Brain microvascular endothelial cell (primary cell): ENCODE results near the gene OR4D1.

Experiments
- DNase-seq: peaks from one replicate; pipeline ENCODE4 v3.0.0-alpha.2; 2020
- H3K27ac ChIP-seq: fragments of 250-450 bp; sonication (Bioruptor Pico); 2 replicates; pipeline ENCODE4 v1.5.1; 2020; ENCODE audit warnings: mild to moderate bottlenecking, moderate library complexity
- H3K27me3 ChIP-seq: fragments of 250-450 bp; sonication (Bioruptor Pico); replicated peaks from 2 replicates; pipeline ENCODE4 v1.5.1; 2020; ENCODE audit warnings: mild to moderate bottlenecking
- H3K36me3 ChIP-seq: fragments of 250-450 bp; sonication (Bioruptor Pico); replicated peaks from 2 replicates; pipeline ENCODE4 v1.5.1; 2020; ENCODE audit warnings: mild to moderate bottlenecking
- H3K4me3 ChIP-seq: 2 replicates; pipeline ENCODE4 v1.5.1; 2011; ENCODE audit warnings: low read depth, mild to moderate bottlenecking, control low read depth, low read length, moderate library complexity
- in situ Hi-C: cut with HindIII; loops from 2 replicates; pipeline ENCODE4 v1.10.0; 2017; ENCODE audit warnings: low sequenced_read_pairs, low pct_ligation_motif_present
- TF ChIP-seq, protein P1 (sequence below): IDR thresholded peaks from 2 replicates; pipeline ENCODE4 v1.5.1; 2011; ENCODE audit warnings: low read depth, mild to moderate bottlenecking, moderate library complexity, low read length, control low read depth, inconsistent platforms; ENCODE audit errors: missing control alignments

OR4D1 gene

DNA sequence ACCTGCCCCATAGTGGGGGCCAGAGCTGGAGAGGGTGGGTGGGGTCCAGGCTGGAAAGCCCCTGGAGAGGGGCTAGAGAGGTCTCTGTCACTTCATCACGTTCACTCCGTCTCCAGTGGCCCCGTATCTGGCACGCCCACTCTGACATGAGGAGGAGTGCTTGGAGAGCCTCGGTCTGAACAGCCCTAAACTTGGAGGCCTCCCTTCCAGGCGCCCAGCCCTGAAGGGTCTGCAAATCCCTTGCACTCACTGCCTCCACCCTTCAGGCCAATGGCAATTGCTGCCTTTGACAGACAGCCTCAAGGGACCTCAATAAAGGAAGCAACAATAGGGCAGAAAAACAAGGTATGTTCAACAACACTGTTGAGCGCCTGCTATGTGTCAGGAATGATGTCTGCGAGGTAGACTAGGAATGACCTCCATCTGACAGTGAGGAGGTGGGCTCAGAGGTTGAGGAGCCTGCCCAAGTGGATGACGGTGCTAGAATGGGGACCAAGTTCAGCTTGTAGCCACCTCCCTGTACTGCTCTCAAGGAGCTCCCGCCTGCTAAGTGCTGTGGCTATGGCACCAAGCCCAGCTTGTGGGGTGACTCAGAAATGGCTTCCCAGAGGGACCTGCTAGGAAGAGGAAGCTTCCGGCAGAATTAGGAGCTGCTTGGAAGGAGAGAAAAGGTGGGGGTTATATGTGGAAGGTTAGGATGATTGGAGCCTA is 41.4 kb downstream of the OR4D1 start:
- peak; percentile 80 for DNase-seq
- in situ Hi-C loops: no loop called here
- H3K27ac ChIP-seq: no peak overlapping the region
- no peak overlapping the region for H3K4me3 ChIP-seq
- TF ChIP-seq, protein P1, sequence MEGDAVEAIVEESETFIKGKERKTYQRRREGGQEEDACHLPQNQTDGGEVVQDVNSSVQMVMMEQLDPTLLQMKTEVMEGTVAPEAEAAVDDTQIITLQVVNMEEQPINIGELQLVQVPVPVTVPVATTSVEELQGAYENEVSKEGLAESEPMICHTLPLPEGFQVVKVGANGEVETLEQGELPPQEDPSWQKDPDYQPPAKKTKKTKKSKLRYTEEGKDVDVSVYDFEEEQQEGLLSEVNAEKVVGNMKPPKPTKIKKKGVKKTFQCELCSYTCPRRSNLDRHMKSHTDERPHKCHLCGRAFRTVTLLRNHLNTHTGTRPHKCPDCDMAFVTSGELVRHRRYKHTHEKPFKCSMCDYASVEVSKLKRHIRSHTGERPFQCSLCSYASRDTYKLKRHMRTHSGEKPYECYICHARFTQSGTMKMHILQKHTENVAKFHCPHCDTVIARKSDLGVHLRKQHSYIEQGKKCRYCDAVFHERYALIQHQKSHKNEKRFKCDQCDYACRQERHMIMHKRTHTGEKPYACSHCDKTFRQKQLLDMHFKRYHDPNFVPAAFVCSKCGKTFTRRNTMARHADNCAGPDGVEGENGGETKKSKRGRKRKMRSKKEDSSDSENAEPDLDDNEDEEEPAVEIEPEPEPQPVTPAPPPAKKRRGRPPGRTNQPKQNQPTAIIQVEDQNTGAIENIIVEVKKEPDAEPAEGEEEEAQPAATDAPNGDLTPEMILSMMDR: no peak
- no peaks in the 10 kb centered on the region for H3K36me3 ChIP-seq
- H3K27me3 ChIP-seq: no peaks in the 10 kb centered on the region

DNA sequence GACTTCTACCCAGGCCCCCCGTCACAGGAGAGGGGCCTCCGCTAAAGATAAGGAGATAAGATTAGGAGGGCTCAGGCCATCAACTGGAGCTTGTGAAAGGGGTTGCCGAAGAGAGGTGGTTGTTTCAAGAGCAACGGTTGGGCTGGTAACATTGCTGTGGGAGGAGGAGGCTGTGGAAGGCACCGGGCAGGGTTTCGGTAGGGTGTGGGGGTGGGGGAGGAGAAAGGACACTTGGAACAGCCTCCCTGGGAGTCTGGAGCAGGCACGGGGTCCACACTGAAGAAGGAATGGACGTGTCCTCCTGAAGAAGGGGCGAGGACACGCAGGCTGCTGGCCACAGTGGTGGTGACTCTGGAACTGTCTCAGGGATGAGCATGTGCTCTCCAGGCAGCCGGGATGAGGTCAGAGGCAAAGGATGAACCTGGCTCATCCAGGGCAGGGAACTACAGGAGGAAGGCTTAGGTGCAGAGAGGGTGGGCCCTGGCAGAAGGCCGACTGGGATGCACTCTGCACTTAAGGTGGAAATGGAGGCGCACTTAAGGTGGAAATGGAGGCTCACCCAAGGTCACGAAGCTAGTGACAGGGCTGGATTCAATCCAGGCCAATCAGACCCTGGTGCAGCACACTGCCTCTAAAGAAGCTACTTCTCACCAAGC is 43.2 kb downstream of the OR4D1 start:
- DNase-seq: no peak
- no peaks in the 10 kb centered on the region for H3K27me3 ChIP-seq
- H3K27ac ChIP-seq: no peak overlapping the region
- H3K4me3 ChIP-seq: no peak overlapping the region
- TF ChIP-seq, protein P1: no peak
- no peaks in the 10 kb centered on the region for H3K36me3 ChIP-seq
- in situ Hi-C loops: no loop called here

DNA sequence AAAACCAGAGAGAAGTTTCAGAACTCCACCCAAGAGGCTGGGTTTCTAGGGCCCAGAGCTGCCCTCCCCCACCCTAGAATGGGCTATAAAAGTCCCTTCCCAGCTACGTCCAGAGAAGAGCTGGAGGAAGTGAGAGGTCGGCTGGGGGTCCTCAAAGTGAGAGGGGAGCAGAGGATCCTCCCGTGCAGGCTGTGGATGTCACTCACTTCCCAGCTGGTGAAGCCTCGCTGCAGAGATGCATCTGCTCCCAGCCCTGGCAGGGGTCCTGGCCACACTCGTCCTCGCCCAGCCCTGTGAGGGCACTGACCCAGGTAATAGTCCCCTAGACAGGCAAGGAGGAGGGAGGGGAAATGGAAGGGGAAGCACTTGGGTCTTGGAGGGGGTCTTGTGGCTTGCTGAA is 44.4 kb downstream of the OR4D1 start, which contains the start of gene EPX:
EPX (plus strand) TSS at position 115 of the 400 bp plus-strand sequence; CDS start at position 236, 121 bp downstream.
- DNase-seq: no peak
- no peak within 1 kb of the TSS for H3K4me3 ChIP-seq
- no peaks in the 10 kb centered on the region for H3K27me3 ChIP-seq
- in situ Hi-C loops: no loop called here
- no peaks in the 10 kb centered on the region for H3K36me3 ChIP-seq
- no peak within 1 kb of the TSS for H3K27ac ChIP-seq
- TF ChIP-seq, protein P1: no peak

DNA sequence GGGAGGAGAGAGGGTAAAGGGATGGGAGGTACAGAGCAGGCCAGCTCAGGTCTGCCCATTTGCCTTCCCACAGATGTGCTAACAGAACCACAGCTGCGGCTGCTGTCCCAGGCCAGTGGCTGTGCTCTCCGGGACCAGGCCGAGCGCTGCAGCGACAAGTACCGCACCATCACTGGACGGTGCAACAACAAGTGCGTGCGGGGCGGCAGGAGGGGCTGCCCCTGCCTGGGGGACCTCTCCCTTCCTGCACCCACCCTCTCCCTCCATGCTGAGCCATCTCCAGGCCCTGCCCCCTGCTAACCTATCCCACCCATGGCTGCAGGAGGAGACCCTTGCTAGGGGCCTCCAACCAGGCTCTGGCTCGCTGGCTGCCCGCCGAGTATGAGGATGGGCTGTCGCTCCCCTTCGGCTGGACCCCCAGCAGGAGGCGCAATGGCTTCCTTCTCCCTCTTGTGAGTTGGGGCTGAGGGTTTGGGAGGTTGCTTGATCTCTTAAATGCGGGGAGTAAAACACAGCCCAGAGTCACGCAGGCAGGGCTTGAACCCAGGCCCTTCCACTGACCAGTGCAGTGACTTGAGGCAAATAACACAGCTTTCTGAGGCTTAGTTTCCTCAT is 45.6 kb downstream of the OR4D1 start:
- in situ Hi-C loops: no loop called here
- H3K4me3 ChIP-seq: no peak overlapping the region
- H3K27ac ChIP-seq: no peak overlapping the region
- no peaks in the 10 kb centered on the region for H3K27me3 ChIP-seq
- no peaks in the 10 kb centered on the region for H3K36me3 ChIP-seq
- TF ChIP-seq, protein P1: peak; percentile 10
- no peak for DNase-seq

DNA sequence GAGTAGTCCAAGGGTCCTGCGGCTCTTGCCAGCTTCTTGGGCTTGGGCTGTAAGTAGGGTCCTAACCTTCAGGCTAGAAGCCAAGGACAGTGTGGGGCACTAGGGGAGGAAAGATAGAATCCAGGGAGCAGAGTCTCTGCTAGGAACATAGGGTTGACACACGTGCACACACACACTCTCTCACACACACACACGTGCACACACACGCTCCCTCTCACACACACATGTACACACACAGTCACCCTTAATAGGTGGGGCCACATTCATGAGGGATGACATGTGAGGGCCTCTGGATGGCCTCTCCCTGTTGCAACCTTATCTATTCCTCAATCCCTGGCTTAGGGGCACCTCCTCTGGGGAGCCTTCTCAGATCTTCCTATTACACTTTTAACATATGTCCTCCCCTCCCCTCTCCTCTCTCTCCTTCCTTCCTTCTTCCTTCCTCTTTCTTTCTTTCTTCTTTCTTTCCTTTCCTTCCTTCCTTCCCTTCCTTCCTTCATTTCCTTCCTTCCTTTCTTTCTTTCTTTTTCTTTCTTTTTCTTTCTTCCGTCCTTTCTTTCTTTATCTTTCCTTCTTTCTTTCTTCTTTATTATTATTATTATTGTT is 47.4 kb downstream of the OR4D1 start:
- Histone ChIP-seq H3K27ac (no peak overlapping the region), H3K27me3 (no peaks in the 10 kb centered on the region), H3K4me3 (no peak overlapping the region), H3K36me3 (no peaks in the 10 kb centered on the region)
- TF ChIP-seq, protein P1: no peak
- no peak for DNase-seq
- in situ Hi-C loops: no loop called here
